SIG-M5 (cell line): ENCODE results near the gene FYB1.

Experiments
- DNase-seq: peaks from one replicate; lab custom pipeline; 2025; lab: John Stamatoyannopoulos, UW

FYB1 gene

GRCh38 chr5:39206630-39207321 lies 12.6 kb downstream of the FYB1 start:
- DNase-seq, result no peak

GRCh38 chr5:39205550-39205949 lies 13.8 kb downstream of the FYB1 start:
- DNase-seq, result no peak

GRCh38 chr5:39203951-39204350 lies 15.4 kb downstream of the FYB1 start:
- DNase-seq, result no peak

- DNase-seq, result no peak
These were observed 16.0 kb downstream of the FYB1 start for GRCh38 chr5:39203275-39203922.

- DNase-seq, result no peak
These were observed 16.6 kb downstream of the FYB1 start for GRCh38 chr5:39202597-39203274.

- no peak for DNase-seq
These were observed 17.4 kb downstream of the FYB1 start for GRCh38 chr5:39201781-39202596.

- DNase-seq, result no peak
These were observed 18.1 kb downstream of the FYB1 start for GRCh38 chr5:39201160-39201780.

GRCh38 chr5:39200081-39200480 lies 19.3 kb downstream of the FYB1 start:
- no peak for DNase-seq

GRCh38 chr5:39199335-39199734 lies 20.0 kb downstream of the FYB1 start:
- DNase-seq, result no peak

GRCh38 chr5:39198127-39198526 lies 21.2 kb downstream of the FYB1 start:
- DNase-seq, result no peak

GRCh38 chr5:39197556-39197955 lies 21.8 kb downstream of the FYB1 start:
- no peak for DNase-seq

- DNase-seq, result no peak
These were observed 24.1 kb downstream of the FYB1 start for GRCh38 chr5:39195198-39195826.

- DNase-seq, result no peak
These were observed 24.8 kb downstream of the FYB1 start for GRCh38 chr5:39194466-39195136.

- DNase-seq, result no peak
These were observed 25.6 kb downstream of the FYB1 start for GRCh38 chr5:39193553-39194465.

GRCh38 chr5:39192450-39193160 lies 26.8 kb downstream of the FYB1 start:
- no peak for DNase-seq

GRCh38 chr5:39191216-39191615 lies 28.1 kb downstream of the FYB1 start:
- no peak for DNase-seq

GRCh38 chr5:39190311-39191102 lies 28.9 kb downstream of the FYB1 start:
- DNase-seq, result no peak

- no peak for DNase-seq
These were observed 29.9 kb downstream of the FYB1 start for GRCh38 chr5:39189292-39189955.
